Rectal smooth muscle tissue (tissue), 1 donor: ENCODE data around the gene MICU2.
"Not testable (repeated sequence)": the region's sequence is repeated elsewhere in the genome, so short reads cannot be mapped to it uniquely, and the experiment has no call there.

ENCODE experiments used
- H3K27ac ChIP-seq: one replicate; pipeline ENCODE4 v1.7.0; 2013; ENCODE audit warnings: low read depth, low read length, inconsistent platforms
- H3K27me3 ChIP-seq: one replicate; pipeline ENCODE4 v1.7.0; 2013; ENCODE audit warnings: low read length; ENCODE audit not compliant: control insufficient read depth, insufficient read depth
- H3K36me3 ChIP-seq: one replicate; pipeline ENCODE4 v1.7.0; 2013; ENCODE audit warnings: low read length; ENCODE audit not compliant: control insufficient read depth, insufficient read depth
- H3K4me1 ChIP-seq: one replicate; pipeline ENCODE4 v1.7.0; 2013; ENCODE audit warnings: low read length; ENCODE audit not compliant: control insufficient read depth, insufficient read depth
- H3K4me3 ChIP-seq: one replicate; pipeline ENCODE4 v1.7.0; 2013; ENCODE audit warnings: low read length
- H3K9ac ChIP-seq: one replicate; pipeline ENCODE4 v1.7.0; 2013; ENCODE audit warnings: low read length

MICU2 gene

DNA sequence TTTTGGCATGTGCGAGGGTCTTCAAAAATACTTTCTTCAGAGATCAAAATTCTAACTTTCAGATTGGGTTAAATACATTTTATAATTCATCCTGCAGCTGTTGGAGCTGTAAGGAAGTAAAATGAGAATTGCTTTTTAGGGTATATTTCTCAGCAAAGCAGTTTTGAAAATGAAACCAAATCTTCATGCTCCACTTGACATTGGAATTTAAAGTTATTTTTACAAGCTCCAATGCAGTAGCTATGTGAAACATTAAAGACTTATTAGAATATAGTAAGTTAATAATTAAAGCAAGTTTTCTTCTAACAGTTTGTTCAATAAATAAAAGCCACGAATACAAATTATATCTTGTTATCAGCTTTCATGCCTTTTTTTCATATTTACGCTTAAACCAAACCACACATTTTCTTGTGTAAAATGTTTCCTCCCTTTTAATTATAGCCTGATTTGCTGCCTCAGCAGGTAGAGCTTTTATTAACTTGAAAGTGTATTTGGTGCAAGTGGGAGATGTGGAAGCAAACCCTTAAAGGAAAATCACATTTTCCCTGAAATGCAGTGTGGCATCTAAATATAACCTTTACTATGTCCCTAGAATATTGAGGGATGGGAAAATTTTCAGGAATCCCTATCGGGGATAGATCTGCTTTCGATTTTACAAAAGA lies 12.4 kb upstream of the MICU2 start:
- no peak overlapping the region for H3K9ac ChIP-seq
- no peaks in the 10 kb centered on the region for H3K27me3 ChIP-seq
- no peak overlapping the region for H3K4me3 ChIP-seq
- no peaks in the 10 kb centered on the region for H3K4me1 ChIP-seq
- no peak overlapping the region for H3K27ac ChIP-seq
- no peaks in the 10 kb centered on the region for H3K36me3 ChIP-seq

DNA sequence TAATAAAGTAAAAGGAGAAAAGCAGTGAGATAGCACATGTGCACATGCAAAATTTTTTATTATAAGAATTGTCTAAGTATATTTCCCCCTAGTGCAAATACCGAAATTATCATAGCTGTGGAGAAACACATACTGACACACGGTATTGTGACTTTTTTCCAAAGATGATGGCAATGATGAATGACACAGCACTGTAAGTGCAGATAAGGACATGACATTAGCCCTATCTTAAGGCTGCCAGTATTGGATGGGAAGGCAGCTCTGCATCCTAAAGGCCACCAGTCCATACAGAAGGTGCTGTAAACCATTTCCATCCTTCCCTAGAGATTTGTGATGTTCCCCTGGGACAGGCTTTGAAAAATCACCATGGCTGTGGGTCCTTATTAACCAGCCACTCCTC lies 11.5 kb upstream of the MICU2 start:
- Histone ChIP-seq H3K4me1 (no peaks in the 10 kb centered on the region), H3K27ac (no peak overlapping the region), H3K9ac (no peak overlapping the region), H3K4me3 (no peak overlapping the region), H3K27me3 (no peaks in the 10 kb centered on the region), H3K36me3 (no peaks in the 10 kb centered on the region)

DNA sequence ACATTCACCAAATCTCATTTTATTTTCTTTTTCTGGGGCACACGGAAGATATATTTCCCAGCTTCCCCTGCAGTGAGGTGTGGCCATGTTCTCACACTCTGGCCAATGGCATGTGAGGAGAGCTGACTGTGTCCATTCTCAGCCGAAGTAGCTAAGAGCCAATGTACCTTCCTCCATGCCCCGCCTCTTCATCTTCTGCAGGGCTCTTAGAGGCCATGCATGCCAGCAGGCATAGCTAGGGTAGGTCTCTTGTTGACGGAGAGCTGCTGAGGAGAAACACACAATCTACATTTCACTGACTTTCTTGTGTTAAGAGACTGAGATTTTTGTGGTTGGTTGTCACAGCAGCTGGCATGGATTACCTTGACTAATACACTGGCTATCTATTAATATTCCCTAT lies 9.8 kb upstream of the MICU2 start:
- H3K9ac ChIP-seq, result no peak overlapping the region
- H3K4me1 ChIP-seq, result no peaks in the 10 kb centered on the region
- H3K27ac ChIP-seq, result no peak overlapping the region
- no peak overlapping the region for H3K4me3 ChIP-seq
- H3K27me3 ChIP-seq, result no peaks in the 10 kb centered on the region
- no peaks in the 10 kb centered on the region for H3K36me3 ChIP-seq

DNA sequence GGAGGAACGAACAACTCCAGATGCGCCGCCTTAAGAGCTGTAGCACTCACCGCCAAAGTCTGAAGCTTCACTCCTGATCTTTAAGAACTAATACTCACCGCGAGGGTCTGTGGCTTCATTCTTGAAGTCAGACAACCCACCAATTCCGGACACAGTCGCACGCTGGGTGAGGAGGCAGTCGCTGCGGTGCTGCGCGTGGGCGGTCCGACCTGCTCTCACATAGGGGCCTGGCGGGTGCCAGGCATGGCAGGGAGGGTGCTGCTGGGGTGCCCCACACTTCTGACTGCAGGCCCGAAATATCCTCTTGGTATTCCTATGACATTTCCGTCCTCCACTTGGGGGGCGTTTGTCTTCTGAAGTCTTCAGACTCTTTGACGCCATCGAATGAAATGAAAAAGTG lies 7.4 kb upstream of the MICU2 start:
- Histone ChIP-seq H3K27ac (no peak overlapping the region), H3K27me3 (no peaks in the 10 kb centered on the region)

DNA sequence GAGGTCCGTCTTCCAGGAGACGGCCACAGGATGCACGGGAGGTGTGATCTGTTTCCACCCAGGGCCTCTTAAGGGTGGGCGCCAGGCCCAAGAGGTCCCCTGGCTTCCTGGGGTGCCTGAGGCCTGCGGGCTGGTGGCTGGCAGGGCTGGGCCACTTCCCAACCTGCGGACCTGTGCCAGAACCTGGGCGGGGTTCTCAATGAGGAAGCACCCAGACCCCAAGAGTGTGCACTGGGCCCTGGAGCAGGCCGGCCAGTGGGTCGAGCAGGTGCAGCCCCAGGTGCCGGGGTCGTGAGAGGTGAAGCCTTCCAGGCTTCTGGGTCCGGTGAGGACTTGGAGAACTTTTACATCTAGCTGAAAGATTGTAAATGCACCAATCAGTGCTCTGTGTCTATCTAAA lies 6.7 kb upstream of the MICU2 start:
- no peaks in the 10 kb centered on the region for H3K27me3 ChIP-seq
- H3K36me3 ChIP-seq, result no peaks in the 10 kb centered on the region
- no peak overlapping the region for H3K4me3 ChIP-seq
- no peak overlapping the region for H3K9ac ChIP-seq
- H3K4me1 ChIP-seq, result no peaks in the 10 kb centered on the region
- H3K27ac ChIP-seq, result no peak overlapping the region

More for the DNA sequence above, 7.4 kb upstream of the MICU2 start:
- Histone ChIP-seq H3K4me1 (no peaks in the 10 kb centered on the region), H3K9ac (no peak overlapping the region), H3K4me3 (no peak overlapping the region), H3K36me3 (no peaks in the 10 kb centered on the region)

DNA sequence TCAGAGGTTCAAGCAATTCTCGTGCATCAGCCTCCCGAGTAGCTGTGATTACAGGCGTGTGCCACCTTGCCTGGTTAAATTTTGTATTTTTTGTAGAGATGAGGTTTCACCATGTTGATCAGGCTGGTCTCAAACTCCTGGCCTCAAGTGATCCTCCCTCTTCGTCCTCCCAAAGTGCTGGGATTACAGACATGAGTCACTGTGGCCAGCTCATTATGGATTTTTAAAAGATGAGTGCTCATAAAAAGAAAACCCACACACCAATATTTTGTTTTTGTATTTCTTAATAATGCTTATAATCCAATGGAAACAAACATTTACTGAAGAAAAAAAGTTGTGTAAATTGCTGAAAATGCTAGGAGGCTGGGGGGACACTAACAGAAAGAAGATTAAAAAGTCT lies 5.0 kb upstream of the MICU2 start:
- Histone ChIP-seq H3K4me3 (no peak overlapping the region), H3K9ac (no peak overlapping the region), H3K27me3 (no peaks in the 10 kb centered on the region), H3K4me1 (no peaks in the 10 kb centered on the region), H3K36me3 (no peaks in the 10 kb centered on the region), H3K27ac (no peak overlapping the region)

DNA sequence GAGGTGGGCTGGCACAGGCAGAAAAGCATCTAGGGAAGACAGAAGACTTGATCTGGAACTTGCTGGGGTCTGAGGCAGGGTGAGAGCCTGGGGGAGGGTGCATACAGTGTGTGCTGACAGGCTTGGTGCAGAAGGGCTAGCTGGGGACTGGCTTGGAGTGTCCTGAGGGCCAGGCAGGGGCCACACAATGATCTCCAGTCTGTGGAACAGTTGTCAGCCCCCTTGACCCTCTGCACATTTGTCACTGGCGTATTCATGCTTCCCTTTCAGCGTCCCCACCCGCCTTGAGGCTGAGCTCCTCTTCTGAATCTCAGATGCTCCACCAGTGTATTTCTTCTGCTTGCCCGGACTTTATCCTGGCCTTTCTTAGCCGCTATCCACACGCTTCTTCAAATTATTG lies 2.8 kb upstream of the MICU2 start:
- no peaks in the 10 kb centered on the region for H3K4me1 ChIP-seq
- no peak overlapping the region for H3K4me3 ChIP-seq
- no peaks in the 10 kb centered on the region for H3K27me3 ChIP-seq
- no peak overlapping the region for H3K9ac ChIP-seq
- H3K36me3 ChIP-seq, result no peaks in the 10 kb centered on the region
- H3K27ac ChIP-seq, result no peak overlapping the region

DNA sequence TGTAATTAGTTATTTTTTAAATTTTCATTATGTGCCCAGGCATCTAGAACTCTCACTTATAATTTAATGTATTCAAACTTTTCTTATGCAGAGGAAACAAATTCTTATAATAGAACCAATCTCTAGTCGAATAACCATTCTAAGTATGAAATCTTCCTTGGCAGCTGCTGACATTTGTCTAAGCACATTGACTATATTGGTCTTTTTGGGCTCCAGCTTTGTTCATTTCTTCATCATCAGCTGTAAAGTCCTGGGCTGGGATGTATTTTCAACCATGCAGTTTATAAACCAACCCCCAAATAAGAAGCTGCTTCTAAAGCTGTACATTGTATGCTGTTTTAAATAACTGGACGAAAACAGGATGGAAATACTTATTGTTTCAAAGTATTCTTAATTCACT lies 2.3 kb upstream of the MICU2 start:
- Histone ChIP-seq H3K27ac (no peak overlapping the region), H3K4me1 (no peaks in the 10 kb centered on the region), H3K27me3 (no peaks in the 10 kb centered on the region), H3K4me3 (no peak overlapping the region), H3K36me3 (no peaks in the 10 kb centered on the region), H3K9ac (no peak overlapping the region)

DNA sequence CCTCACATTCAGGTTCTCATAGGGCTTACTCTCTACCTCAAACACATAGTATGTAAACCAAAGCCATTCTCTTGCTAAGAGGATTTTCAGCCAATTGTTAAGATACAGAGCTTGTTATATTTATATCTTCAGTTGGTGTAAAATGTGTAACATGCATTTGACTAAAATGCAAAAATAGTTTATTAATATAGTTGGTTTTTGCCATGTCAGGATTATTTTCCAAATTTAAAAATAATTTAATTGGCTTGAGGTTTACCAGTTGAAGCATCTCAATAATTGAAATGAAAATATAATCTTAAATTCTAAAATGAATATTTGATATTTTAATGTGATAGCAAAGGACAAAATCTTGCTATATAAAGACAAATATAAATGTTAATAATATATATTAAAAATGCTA lies 7.2 kb downstream of the MICU2 start:
- no peaks in the 10 kb centered on the region for H3K27me3 ChIP-seq
- H3K4me1 ChIP-seq, result no peaks in the 10 kb centered on the region
- H3K9ac ChIP-seq, result no peak overlapping the region
- peaks cover 2% of the 10 kb centered on the region for H3K36me3 ChIP-seq
- H3K4me3 ChIP-seq, result no peak overlapping the region
- no peak overlapping the region for H3K27ac ChIP-seq

DNA sequence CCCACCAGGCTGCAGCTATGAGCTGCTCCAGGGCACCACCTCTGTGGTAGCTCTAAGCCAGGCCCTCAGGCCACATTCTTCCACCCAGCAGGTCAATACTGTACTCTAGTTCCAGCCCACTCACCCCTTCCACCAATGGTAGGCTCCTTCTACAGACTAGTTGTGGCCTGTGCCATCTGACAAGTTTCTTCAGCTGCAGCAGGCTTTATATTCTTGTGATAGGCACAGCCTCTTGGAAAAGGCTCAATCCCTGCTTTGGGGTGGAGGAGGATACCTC lies 8.5 kb downstream of the MICU2 start:
- H3K4me3 ChIP-seq, result no peak overlapping the region
- no peaks in the 10 kb centered on the region for H3K4me1 ChIP-seq
- H3K27ac ChIP-seq, result no peak overlapping the region
- H3K9ac ChIP-seq, result no peak overlapping the region
- no peaks in the 10 kb centered on the region for H3K36me3 ChIP-seq
- no peaks in the 10 kb centered on the region for H3K27me3 ChIP-seq

DNA sequence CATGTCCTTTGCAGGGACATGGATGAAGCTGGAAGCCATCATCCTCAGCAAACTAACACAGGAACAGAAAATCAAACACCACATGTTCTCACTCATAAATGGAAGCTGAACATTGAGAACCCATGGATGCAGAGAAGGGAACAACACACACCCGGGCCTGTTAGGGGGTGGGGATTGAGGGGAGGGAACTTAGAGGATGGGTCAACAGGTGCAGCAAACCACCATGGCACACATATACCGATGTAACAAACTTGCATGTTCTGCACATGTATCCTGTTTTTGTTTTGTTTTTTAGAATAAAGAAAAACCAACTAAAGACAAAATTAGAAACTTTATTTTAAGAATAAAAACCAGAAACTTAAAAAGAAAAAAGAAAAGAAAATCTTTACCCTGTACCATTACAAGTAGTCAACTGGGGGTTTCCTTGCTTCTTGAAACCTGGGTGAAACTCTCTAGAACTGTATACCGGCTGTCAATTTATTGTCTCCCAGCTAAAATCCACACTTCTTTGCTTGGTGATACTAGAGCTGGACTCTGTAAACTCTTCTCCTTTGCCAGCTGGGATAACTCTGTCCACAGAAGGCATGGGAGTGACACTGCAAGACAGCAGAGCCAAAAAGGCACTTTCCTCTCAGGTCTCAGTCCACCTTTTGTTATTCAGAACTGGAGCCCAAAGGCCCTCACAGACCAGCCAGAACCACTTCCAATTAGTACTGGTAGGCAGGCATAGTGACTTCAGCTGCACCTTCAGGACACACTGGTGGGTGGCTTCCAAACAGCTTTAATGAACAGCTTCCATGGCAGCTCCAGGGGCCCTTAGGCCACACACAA lies 9.0 kb downstream of the MICU2 start:
- Histone ChIP-seq H3K27me3 (no peaks in the 10 kb centered on the region), H3K27ac (no peak overlapping the region), H3K4me1 (no peaks in the 10 kb centered on the region), H3K36me3 (no peaks in the 10 kb centered on the region), H3K4me3 (no peak overlapping the region), H3K9ac (no peak overlapping the region)

DNA sequence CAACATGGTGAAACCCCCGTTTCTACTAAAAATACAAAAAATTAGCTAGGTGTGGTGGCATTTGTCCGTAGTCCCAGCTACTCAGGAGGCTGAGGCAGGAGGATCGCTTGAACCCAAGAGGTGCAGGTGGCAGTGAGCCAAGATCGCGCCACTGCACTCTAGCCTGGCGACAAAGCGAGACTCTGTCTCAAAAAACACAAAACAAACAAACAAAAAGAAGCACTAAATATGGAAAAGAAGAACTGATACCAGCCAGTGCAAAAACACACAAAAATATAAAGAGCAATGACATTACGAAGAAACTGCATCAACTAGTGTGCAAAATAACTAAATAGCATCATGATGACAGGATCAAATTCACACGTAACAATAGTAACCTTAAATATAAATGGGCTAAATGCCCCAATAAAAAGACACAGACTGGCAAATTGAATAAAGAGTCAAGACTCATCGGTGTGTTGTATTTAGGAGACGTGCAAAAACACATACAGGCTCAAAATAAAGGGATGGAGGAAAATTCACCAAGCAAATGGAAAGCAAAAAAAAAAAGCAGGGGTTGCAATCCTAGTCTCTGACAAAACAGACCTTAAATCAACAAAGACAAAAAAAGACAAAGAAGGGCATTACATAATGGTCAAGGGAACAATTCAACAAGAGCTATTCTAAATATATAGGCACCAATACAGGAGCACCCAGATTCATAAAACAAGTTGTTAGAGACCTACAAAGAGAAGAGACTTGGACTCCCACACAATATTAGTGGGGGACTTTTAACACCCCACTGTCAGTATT lies 13.1 kb downstream of the MICU2 start:
- not testable (repeated sequence) for H3K36me3 ChIP-seq, H3K4me1 ChIP-seq, H3K27me3 ChIP-seq

More for the DNA sequence above, 13.1 kb downstream of the MICU2 start:
- H3K4me3 ChIP-seq, H3K9ac ChIP-seq, H3K27ac ChIP-seq: not testable (repeated sequence)
